Measurements from ENCODE around the gene DYSF.

DYSF gene

DNA sequence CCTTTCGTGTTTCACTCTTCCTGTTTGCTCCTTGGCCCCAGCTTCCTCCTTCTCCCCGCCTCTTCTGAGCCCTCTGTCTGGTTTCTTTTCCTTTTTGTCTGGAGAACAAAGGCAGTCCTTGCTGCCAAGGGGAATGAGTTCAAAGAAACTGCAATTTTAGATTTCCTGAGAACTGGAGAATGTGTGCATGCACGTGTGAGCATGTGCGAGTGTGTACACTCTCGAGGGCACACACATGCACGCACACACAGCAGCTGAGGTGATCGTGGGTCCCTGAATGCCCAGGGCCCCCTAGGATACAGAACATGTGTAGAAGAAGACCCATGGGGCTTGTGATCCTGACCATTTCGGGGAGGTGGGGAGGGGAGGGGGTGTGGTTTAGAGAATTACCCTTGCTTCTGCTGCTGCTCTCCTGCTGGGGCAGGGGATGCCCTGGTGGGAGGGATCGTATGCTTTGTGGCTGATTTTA, 151.8 kb downstream of the DYSF start:
- no peak for DNase-seq

DNA sequence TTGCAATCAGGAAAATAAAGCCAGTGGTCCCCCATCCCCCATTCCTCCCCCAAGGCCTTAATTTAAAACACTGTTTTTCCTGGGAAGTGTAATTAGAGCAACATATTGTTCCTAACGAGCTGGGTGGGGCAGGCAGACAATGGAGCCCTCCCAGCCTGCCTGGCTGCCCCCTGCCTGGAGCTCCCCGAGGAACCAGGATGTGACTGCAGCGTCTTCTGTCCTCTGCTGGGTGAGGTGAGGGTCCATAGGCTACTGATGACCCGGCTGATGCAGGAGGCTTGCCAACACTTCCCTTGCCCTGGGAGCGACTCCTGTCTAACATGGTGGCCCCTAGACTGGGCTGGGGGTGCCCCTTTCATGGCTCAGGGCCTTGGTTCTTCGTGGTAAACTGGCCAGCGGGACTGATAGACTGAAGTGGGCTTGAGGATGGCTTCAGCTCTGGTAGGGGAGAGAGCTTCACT, 152.4 kb downstream of the DYSF start:
- no peak for DNase-seq

DNA sequence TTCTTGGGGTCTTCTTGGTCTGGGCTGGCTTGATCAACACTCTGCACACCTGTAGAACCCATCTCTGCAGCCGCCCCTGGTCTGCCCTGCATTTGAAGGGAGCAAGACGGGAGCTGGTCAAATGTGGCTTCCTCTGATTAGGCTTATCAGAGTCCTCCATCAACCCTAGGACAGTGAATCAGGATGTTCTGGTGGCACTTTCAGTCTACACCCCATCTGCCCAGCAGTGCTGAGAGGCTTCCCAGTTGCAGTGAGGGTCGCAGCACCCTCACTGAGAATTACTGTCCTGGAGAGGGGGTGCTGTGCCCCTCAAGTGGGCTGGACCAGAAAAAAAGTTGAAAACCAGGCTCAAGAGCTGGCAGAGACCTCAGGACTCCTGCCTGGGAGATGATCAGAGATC, 152.9 kb downstream of the DYSF start:
- no peak for DNase-seq

DNA sequence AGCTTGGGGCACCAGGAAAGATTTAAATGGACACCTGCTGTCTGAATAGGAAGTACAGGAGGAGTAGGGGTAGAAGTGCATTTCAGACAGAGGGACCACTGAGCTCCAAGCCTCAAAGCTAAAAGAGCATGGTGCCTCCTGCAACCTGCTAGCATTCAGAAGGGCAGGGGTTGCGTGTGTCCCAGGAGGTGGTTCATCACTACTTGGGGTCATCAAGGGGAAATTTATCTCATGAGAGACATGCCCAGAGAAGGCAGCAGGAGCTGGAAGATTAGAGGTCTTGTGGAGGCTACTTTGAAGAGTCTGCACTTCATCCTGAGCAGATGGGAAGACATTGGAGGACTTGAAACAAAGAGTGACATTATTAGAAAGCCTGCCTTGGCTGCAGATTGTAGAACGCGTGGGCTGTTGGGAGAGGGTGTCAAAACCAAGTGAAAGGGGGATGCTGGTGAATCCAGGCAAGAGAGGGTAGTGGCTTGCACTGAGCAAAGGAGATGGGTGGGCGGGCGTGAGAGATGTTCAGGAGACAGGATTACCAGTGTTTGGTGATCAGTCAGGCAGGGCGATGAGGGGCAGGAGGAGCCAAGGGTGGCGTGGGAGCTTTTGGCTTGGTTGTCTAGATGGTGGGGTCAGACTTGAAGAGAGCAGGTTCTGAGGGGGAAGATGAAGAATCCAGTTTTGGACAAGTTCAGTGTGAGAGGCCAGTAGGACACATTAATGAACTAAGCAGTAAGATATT, 154.0 kb downstream of the DYSF start:
- no peak for DNase-seq

DNA sequence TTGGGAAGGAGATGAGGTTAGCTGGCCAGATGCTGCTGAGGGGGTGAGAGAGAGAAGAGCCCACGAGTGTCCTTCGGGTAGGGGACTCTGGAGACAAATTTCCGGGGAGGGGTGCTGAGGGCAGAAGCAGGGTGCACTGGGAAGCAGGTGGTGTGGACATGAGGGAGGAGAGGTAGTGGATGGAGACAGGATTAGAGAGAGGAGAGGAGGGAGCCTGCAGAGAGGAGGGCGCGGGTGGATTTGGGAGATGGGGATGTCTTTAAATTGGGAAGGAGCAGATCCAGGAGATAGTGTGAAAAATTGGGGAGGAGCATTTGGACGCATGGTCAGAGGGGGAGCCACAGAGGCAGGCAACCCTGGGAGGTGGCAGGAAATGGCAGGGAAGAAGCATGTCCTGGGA, 154.7 kb downstream of the DYSF start:
- no peak for DNase-seq

DNA sequence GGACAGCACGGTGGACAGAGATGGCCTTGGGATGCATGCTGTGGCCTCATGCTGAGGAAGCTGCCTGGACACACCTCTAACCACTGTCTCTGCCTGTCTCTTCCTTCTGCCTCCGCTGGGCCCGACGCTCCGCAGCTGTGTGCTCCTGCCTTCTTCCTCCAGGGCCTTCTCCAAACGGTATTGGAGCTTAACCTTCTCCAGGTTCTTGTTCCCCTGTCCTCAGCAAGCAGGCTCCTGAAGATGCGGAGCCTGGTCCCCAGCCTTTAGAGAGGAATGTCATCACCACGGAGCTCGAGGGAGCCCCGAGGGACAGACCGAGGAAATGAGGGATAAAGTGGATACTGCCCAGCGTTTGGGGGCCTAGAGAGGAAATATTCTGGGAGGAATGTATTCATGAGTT, 155.1 kb downstream of the DYSF start:
- no peak for DNase-seq

DNA sequence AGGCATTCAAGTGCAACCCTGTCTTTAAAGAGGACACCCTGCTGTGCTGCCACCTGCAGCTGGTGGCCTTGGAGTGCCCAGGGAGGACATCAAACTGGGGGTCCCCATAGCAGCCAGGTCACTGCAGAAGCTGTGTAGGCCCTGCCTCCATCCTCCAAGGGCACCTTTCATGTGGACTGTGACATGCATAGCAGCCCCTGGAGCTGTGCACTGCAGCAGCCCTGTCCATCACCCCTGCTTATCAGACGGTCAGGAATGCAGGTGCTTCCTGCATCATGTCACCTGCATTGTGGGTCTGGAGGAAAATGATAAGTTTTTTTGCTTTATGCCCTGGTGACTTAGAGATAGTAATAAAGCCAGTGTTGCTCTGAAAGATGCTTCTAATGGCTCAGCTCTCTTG, 155.7 kb downstream of the DYSF start:
- DNase-seq = no peak

DNA sequence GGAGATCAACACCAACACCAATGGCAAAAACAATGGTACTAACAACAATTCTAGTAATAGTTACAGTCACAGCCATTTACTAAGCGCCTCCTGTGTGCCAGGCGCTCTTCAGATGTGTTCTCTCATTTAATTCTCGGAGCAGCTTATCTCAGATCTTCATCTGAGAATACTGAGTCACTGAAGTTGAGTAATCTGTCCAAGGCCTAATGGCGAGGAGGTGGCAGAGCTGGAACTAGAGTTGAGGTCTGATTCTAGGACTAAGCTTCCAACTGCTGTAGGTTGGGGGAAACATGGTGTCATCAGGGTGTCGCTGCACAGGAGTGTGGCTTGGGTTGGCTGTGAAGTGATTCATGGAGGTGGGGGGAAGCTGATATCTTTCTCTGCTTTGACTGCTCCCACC, 156.1 kb downstream of the DYSF start:
- DNase-seq = no peak

DNA sequence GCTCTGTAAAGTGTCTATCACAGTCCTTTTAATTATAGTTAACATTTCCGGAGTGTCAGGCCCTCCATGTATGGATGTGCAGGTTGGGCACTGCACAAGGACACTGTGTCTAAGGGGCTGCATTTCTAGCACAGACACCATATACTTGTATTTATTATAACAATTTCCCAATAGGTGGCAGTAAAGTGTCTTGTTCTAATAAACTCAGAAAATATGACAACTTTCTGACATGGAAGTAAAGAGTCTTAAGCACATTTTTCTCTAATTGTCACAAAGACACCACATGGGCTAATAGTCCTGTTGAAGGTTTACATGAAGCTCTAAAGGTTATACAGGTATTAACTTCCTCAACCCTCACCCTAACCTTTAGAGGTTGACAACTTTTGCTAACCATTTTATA, 156.6 kb downstream of the DYSF start:
- peak in 1 of 2 experiments; percentile 9 for DNase-seq

DNA sequence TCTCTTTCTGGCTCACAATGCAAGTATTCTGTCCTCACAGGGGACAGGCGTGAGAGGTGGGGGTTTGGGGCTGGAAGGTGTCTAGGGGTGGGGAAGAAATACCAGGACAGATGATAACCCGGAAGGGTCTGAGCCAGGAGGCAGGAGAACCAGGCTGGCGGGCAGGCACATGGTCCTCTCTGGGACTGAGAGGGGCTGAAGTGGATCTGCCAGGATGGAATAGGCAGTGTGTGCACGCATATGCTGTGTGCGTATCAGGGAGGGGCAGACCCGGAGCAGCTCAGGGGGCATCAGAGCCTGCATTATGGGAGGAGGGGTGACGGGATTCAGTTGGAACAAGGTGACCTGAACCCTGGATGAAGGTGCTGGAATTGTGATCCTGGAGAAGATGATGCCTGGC, 157.3 kb downstream of the DYSF start:
- no peak for DNase-seq

DNA sequence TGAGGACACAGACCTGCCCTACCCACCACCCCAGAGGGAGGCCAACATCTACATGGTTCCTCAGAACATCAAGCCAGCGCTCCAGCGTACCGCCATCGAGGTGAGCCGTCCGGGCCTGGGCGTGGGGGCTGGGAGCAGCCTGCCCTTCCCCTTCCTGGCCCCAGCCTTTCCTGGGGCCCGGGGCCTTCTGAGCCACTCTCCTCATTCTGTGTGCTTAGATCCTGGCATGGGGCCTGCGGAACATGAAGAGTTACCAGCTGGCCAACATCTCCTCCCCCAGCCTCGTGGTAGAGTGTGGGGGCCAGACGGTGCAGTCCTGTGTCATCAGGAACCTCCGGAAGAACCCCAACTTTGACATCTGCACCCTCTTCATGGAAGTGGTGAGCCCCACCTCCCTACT, 157.9 kb downstream of the DYSF start:
- no peak for DNase-seq

DNA sequence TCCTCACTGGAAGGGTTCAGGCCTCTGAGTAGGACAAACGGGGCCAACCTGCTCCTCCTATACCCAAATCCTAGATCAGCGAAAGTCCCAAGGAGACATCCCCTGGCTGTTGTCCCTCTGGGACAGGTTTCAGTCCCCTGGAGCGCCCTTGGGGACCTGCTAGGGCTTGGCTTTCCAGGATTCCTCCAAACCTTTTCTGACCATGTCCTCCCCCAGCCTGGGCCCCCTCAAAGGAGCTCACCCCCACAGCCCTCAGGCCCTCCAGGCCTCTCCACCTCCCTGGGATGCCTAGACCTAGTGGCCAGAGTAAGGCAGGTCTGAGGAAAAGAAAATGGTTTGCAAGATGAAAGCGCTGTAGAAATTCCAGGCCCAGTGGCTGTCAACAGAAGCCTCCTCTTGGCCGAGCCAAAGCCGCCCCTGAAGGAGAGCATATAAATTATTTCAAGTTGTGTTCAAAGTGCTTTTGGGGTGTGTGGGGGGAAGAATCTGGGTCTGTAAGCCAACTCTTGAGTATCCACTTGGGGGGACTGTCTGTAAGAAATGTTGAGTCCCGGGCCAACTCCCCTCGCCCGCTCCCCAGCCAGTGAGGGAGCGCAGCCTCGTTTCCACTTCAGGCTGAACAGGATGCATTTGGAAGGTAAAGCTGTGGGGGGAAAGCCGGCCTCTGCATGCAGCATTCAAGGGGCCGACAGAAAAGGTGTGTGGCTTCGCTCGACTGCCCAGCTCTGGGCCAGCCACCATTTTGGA, 158.6 kb downstream of the DYSF start:
- no peak for DNase-seq

DNA sequence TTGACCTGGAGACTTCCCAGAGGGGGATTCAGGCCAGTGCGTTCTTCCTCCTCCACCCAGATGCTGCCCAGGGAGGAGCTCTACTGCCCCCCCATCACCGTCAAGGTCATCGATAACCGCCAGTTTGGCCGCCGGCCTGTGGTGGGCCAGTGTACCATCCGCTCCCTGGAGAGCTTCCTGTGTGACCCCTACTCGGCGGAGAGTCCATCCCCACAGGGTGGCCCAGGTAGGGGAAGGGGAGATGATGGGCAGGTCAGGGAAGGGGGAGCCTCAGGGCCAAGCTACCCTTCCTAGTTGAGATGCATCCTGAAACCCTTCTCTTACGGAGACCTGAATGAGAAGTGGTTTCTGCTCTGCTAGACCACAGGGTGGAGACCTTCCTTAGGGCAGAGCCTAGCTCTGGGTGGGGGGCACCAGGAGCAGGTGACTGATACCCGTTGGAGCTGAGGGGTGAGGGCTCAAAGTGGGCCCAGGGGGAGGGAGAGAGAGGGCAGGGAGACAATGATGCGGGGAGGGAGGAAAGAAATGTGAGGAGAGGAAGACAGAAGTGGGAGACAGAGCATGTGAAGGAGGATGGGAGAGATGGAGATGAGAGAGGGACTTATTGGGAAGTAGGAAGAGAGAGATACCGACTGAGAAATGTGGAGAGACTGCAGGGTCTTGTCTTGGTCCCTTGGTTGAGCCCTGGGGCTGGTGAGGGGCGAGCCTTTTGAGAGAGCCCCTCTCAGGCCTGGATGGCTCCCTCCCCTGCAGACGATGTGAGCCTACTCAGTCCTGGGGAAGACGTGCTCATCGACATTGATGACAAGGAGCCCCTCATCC, 159.4 kb downstream of the DYSF start:
- DNase-seq = no peak

DNA sequence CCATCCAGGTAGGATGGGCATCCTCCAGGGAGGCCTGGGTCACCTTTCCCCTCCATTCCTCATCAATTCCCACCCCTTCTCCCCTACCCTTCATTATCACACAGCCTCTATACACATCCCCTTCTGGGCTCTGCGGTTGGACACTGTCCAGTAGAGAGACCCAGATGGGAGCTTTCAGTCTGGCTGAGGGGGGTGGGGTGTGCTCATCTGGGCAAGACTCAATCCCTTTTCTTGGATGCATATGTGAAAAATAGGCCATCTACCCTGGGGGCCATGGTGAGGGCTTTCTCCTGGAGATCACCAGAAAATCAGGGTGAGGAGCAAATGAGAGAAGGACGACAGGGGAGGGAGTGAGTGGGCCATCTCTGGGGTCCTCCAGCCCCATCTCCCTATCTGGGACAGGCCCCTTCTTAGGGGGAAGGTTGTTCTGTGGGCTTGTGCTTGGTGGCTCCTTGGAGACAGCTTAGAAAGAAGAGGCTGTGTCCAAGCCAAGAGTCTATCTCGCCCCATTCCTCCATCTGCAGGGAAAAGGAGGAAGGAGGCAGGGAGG, 160.1 kb downstream of the DYSF start:
- no peak for DNase-seq

DNA sequence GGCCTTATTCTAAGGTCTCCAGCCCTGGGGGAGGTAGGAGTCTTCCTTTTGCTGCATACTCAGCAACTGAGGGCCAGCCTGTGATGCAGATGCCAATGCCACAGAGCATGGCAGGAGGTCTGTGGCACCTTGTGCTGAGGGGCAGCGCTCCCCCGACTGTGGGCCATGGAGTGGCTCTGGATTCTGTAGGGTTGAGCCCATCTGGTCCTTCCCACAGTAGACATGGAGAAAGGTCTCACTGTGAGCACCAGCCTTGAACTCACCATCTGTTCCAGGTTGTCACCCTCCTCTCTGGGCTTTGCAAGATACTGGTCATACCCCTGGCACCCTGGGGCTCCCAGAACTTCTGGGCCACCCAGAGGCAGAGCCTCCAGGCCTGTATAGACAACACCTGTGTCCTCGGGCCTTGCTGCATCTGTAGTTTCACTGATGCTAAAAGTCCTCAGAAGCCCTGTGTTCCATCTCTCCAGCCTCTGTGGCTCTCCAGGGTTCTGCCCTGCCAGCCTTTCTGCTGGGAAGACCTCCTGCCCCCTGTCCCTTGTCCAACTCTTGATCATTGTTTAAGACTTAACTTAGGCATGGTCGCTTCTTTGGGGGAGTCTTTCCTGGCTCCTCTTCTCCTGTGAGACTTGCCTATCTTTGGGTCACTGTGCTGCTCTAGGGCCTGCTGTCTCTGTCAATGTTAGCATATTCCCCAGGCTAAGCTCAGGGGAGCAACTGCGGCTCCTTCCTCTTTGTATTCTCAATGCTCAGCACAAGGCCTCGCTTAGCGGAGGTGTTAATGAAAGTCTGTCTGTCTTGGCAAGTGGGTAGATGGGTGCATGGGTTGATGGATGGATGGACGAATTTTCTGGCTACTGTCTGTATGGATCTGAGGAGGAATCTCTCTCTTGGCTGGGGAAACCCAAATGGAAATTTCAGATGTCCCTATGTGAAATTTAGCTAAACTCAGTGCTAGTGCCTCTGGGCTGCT, 160.9 kb downstream of the DYSF start:
- no peak for DNase-seq

DNA sequence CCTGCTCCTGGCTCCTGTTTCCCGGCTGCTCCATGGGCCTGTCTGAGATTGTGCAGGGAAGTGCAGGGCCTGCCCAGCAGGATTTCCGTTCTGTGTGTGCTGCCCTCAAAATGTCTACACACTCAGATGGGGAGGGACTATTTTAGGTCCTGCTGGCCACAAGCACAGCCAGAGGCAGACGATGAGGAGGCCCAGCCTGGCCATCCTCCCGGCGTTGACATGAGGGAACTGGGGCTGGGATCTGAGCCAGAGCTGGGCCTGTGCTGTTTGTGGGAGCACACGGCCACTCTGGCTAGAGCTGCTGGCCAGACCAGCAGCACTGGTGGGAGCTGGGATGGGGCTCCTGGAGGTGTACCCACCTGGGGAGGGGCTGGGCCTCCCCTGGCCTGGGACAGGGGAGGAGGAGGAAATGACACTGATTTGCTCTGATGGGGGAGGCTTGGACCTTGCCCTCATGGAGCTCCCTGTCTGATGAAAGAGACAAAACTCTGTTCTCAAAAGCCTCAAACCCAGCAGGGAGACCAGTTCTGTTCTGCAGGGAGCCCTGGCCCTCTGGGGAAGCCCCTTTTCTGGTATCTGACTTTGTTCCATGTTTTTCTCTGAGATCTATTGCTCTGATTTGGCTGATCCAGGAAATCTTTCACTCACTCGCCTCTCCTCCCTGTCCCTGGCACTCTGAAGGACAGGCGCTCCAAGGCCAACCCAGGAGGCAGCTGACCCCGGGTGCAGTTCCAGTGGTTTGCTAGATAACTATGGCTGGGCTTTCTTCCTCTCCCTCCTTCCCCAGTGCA, 161.8 kb downstream of the DYSF start:
- DNase-seq = no peak

DNA sequence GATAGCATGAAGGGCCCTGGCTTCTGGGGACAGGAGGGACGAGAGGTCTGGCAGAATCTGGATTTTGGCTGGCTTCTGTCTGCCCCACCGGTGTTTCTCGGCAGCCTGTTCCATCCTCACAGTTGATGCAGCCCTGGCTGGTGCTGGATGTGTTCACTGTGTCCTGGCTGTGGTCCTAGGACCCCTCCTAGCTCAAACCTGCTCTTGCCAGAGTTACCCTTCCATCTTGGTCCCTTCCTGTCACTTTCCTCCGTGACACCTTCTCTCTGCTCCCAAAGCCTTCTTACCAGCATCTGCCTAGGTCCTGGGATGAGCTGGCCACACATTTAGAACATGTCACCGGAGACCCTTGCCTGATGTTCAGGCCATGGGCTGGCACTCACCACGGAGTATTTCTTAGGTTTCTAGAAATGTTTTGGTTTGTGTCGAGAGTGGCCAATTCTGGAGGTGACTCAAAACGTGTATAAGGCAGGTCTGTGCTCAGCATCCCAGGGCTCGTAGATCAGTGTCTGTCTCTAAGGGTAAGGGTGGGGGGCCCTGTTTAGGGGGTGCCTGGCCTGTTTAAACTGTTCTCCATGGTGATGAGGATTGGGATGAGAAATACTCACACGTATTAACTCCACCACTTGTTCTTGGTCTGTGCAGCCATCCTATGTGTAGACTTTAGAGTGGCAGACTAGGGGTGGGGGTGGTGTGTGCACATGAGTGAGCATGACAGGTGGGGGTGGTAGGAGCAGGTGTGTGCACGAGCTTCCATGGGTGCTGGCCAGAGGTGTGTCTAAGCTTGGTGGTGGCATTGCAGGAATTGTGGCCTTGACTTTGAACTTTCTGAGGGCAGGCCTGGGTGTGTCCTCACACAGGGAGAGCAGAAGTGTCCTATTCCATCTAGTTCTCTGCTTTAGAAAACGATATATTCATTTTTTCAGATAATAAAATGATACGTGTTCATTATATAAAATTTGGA, 162.7 kb downstream of the DYSF start:
- no peak for DNase-seq

DNA sequence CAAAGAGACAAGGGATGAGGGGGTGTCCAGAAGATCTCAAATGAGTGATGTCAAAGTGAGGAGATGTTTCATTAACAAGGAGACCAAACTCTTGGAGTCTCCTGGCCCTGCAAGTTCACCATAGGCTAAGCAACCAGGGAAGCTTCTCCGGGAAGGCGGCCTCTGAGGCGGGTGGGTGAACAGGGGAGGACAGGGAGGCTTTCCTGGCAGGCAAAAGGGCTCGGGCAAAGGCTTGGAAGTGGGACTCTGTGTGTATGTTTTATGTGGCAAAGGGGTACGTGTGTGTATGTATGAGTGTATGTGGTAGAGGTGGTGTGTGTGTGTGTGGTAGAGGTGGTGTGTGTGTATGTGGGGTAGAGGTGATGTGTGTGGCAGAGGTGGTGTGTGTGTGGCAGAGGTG, 163.9 kb downstream of the DYSF start:
- DNase-seq = no peak

DNA sequence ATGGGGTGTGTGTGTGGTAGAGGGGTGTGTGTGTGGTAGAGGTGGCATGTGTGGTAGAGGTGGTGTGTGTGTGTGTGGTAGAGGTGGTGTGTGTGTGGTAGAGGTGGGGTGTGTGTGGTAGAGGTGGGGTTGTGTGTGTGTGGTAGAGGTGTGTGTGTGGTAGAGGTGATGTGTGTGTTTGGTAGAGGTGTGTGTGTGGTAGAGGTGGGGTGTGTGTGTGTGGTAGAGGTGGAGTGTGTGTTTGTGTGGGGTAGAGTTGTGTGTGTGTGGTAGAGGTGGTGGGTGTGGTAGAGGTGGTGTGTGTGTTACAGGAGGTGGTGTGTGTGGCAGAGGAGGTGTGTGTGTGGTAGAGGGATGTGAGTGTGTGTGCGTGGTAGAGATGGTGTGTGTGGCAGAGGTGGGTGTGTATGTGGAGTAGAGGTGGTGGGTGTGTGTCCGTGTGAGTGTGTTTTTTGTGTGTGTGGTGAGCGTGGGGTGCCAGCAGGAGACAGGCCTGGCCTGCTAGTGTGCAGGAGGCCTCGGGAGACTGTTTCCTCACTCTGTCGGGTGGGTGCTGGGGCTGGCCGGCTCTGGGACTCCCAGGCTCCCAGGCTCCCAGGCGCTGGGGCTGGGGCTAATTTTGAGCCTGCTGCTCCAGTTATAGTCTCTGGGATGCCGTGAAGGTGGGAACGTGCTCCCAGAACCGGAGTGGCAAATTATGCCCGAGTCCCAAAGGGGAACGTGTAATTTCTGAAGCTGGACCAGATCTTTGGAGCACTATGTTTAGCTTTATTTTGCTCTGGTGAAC, 165.2 kb downstream of the DYSF start:
- DNase-seq = no peak

Data from SHP77 (cell line).